GM18907 (cell line): Measurements from ENCODE around the gene CLMN.

ENCODE experiments used
- ATAC-seq: cut with Tn5 transposase; IDR thresholded peaks from one replicate; pipeline ENCODE4 v1.9.1; 2021; ENCODE audit warnings: mild to moderate bottlenecking, moderate library complexity; ENCODE audit not compliant: unreplicated experiment

Gene CLMN

GRCh38 chr14:95321693-95322455 is 2.2 kb upstream of the CLMN start:
- no peak for ATAC-seq

- ATAC-seq, result no peak
Measured at GRCh38 chr14:95320955-95321600, 1.4 kb upstream of the CLMN start.

GRCh38 chr14:95320078-95320895 is 579 bp upstream of the CLMN start:
- ATAC-seq, result no peak

- ATAC-seq, result no peak
Measured at GRCh38 chr14:95318399-95319311, 1.1 kb downstream of the CLMN start.

GRCh38 chr14:95317817-95318343 is 1.8 kb downstream of the CLMN start:
- no peak for ATAC-seq

- no peak for ATAC-seq
Measured at GRCh38 chr14:95316821-95317220, 2.9 kb downstream of the CLMN start.

- no peak for ATAC-seq
Measured at GRCh38 chr14:95315579-95315978, 4.1 kb downstream of the CLMN start.

GRCh38 chr14:95315156-95315555 is 4.6 kb downstream of the CLMN start:
- ATAC-seq, result no peak

- peak; percentile 77 for ATAC-seq
Measured at GRCh38 chr14:95314609-95315008, 5.1 kb downstream of the CLMN start.

- no peak for ATAC-seq
Measured at GRCh38 chr14:95313707-95314106, 6.0 kb downstream of the CLMN start.

GRCh38 chr14:95313190-95313589 is 6.5 kb downstream of the CLMN start:
- no peak for ATAC-seq

- ATAC-seq, result no peak
Measured at GRCh38 chr14:95312311-95312710, 7.4 kb downstream of the CLMN start.

GRCh38 chr14:95311752-95312151 is 8.0 kb downstream of the CLMN start:
- no peak for ATAC-seq

- ATAC-seq, result no peak
Measured at GRCh38 chr14:95310635-95311380, 8.9 kb downstream of the CLMN start.

GRCh38 chr14:95309261-95310051 is 10.3 kb downstream of the CLMN start:
- no peak for ATAC-seq

GRCh38 chr14:95308073-95308472 is 11.6 kb downstream of the CLMN start:
- no peak for ATAC-seq

GRCh38 chr14:95307402-95308041 is 12.2 kb downstream of the CLMN start:
- ATAC-seq, result no peak

- no peak for ATAC-seq
Measured at GRCh38 chr14:95305940-95306339, 13.8 kb downstream of the CLMN start.
